Esophagus muscularis mucosa (tissue), 3 donors: Measurements from ENCODE around the gene CBX1.

Experiments used
- POLR2A ChIP-seq: fragments of 450-650 bp; IDR thresholded peaks from one replicate; pipeline ENCODE4 v1.6.1; 2017; ENCODE audit warnings: antibody characterized with exemption, moderate library complexity, mild to moderate bottlenecking, low read depth
- TF ChIP-seq, protein P1 (sequence below), 3 experiments: fragments of 200-600 bp in 2 of 3; fragments of 450-650 bp in 1 of 3; sonication (generic) in 2 of 3; IDR thresholded peaks; one replicate each; pipeline ENCODE4 v1.5.1; 2017 to 2019; ENCODE audit warnings: antibody characterized with exemption in 3 of 3, mild to moderate bottlenecking in 2 of 3, moderate library complexity in 1 of 3

DNA sequence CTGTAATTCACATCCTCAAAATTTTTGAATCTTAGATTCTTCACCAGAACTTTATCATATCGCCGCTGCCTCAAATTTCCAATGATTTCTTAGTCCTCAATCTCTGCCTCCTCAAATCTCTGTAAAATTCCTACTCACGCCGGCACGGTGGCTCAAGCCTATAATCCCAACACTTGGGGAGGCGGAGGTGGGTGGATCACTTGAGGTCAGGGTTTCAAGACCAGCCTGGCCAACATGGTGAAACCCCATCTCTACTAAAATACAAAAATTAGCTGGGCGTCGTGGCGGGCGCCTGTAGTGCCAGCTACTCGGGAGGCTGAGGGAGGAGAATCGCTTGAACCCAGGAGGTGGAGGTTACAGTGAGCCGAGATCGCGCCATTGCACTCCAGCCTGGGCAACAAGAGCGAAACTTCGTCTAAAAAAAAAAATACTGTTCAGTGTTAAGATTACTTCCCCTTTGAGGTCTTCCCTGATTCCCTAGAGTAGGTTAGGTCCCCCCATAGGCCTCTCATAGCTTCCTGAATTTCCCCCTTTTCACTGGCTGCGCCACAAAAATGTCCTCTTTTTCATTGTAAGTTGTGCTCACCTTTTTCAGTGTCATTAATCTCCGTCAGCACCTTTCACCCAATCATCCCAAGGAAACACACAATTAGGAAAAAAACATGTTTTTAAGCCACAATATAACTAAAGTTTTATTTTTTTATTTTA is 919 bp upstream of the CBX1 start:
- TF ChIP-seq, protein P1, sequence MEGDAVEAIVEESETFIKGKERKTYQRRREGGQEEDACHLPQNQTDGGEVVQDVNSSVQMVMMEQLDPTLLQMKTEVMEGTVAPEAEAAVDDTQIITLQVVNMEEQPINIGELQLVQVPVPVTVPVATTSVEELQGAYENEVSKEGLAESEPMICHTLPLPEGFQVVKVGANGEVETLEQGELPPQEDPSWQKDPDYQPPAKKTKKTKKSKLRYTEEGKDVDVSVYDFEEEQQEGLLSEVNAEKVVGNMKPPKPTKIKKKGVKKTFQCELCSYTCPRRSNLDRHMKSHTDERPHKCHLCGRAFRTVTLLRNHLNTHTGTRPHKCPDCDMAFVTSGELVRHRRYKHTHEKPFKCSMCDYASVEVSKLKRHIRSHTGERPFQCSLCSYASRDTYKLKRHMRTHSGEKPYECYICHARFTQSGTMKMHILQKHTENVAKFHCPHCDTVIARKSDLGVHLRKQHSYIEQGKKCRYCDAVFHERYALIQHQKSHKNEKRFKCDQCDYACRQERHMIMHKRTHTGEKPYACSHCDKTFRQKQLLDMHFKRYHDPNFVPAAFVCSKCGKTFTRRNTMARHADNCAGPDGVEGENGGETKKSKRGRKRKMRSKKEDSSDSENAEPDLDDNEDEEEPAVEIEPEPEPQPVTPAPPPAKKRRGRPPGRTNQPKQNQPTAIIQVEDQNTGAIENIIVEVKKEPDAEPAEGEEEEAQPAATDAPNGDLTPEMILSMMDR (IDR thresholded peaks at IDR 0.05): no peak
- no peak for TF ChIP-seq POLR2A
